ENCODE results near the gene HYPK. TPM values are rescaled to one million over a fixed set of nuclear protein-coding genes. Genes with fewer than 3 reads are reported as not detected.

HYPK gene
- total and polyA plus RNA-seq, 2 of the 8 experiments (the other 6 are each of a cell fraction or from before 2014, with no cell fraction given), result 5.4 to 17.6 TPM

GRCh38 chr15:43824302-43825246 lies 24.2 kb downstream of the HYPK start, which contains the start of gene MFAP1 (continued):
- peak in 1 of 2 experiments; percentile 68; a peak in 1 of 4 replicates for TF ChIP-seq HDAC2 (IDR thresholded peaks at IDR 0.05; ENCODE audit: borderline replicate concordance in 1 of 2, low read depth in 2 of 2, low read length in 2 of 2)
- TF ChIP-seq MAX (IDR thresholded peaks at IDR 0.05), result peak; percentile 99
- no peak for TF ChIP-seq JUN (IDR thresholded peaks at IDR 0.05; ENCODE audit: low read depth, low read length)
- peak; percentile 89 for TF ChIP-seq CREB1 (IDR thresholded peaks at IDR 0.05)
- peak; percentile 87 for TF ChIP-seq PHF8 (conservative IDR thresholded peaks at IDR 0.05; ENCODE audit: low read depth, low read length)
- TF ChIP-seq TAF7 (optimal IDR thresholded peaks at IDR 0.05; ENCODE audit: borderline replicate concordance, low read depth, low read length), result peak; percentile 52
- peak; percentile 100 for TF ChIP-seq E2F6 (IDR thresholded peaks at IDR 0.05)
- TF ChIP-seq GTF2F1 (IDR thresholded peaks at IDR 0.05; ENCODE audit: borderline replicate concordance, low read depth, low read length), result peak; percentile 16; the same call in 1 of the 2 replicates
- TF ChIP-seq KDM5A (IDR thresholded peaks at IDR 0.05; ENCODE audit: low read length), result 0 out of 2 replicates have a peak, but pooled peaks have one; percentile 37
- peak; percentile 93 for TF ChIP-seq POLR2AphosphoS5 (IDR thresholded peaks at IDR 0.05; ENCODE audit: low read depth, low read length)
- TF ChIP-seq CTBP2 (IDR thresholded peaks at IDR 0.05; ENCODE audit: borderline replicate concordance, insufficient read depth, insufficient read length, low read length), result no peak
- peak; percentile 67 for TF ChIP-seq NRF1 (IDR thresholded peaks at IDR 0.05; ENCODE audit: low read depth, low read length)
- no peak for TF ChIP-seq USF2 (IDR thresholded peaks at IDR 0.05; ENCODE audit: low read length)
- TF ChIP-seq ATF2 (IDR thresholded peaks at IDR 0.05; ENCODE audit: low read length), result peak; percentile 48; the same call in 1 of the 2 replicates
- TF ChIP-seq POLR2A (IDR thresholded peaks at IDR 0.05; ENCODE audit: control extremely low read depth in 1 of 2, low read depth in 2 of 2, low read length in 2 of 2), result peak; percentile 48 to 94
- TF ChIP-seq KDM4A (IDR thresholded peaks at IDR 0.05; ENCODE audit: low read depth, low read length, severe bottlenecking), result peak; percentile 87
- no peak for TF ChIP-seq ZNF274 (IDR thresholded peaks at IDR 0.05; ENCODE audit: borderline replicate concordance, extremely low read depth, low read length)
- TF ChIP-seq SAP30 (IDR thresholded peaks at IDR 0.05; ENCODE audit: insufficient read depth, insufficient replicate concordance, low read length), result peak; percentile 87
